Loucy (cell line): Measurements from ENCODE around the gene SH3GL1.
A peak's percentile ranks its signal among the peaks of the same experiment; 100 is the strongest.
"Not testable (repeated sequence)": the region's sequence is repeated elsewhere in the genome, so short reads cannot be mapped to it uniquely, and the experiment has no call there.

Experiments used
- H2AFZ ChIP-seq: fragments of 200-600 bp; sonication (generic); 2 replicates; pipeline ENCODE4 v1.6.0; 2016; ENCODE audit warnings: antibody characterized with exemption, mild to moderate bottlenecking, low read length, moderate library complexity
- H3F3A ChIP-seq: fragments of 200-600 bp; 2 replicates; pipeline ENCODE4 v1.6.0; 2016; ENCODE audit warnings: antibody characterized with exemption, low read depth, mild to moderate bottlenecking
- H3K27me3 ChIP-seq: fragments of 200-600 bp; sonication (generic); 2 replicates; pipeline ENCODE4 v1.6.1; 2014; ENCODE audit warnings: low read length, mild to moderate bottlenecking; ENCODE audit not compliant: insufficient read depth, poor library complexity, severe bottlenecking
- H3K36me3 ChIP-seq: fragments of 200-600 bp; sonication (generic); 2 replicates; pipeline ENCODE4 v1.6.1; 2016; ENCODE audit warnings: low read length; ENCODE audit not compliant: insufficient read depth
- H3K4me1 ChIP-seq: fragments of 200-600 bp; sonication (generic); 2 replicates; pipeline ENCODE4 v1.5.1; 2014; ENCODE audit warnings: low read length, mild to moderate bottlenecking; ENCODE audit not compliant: insufficient read depth, poor library complexity, severe bottlenecking
- H3K4me2 ChIP-seq: fragments of 200-600 bp; sonication (generic); 2 replicates; pipeline ENCODE4 v1.6.0; 2014; ENCODE audit warnings: antibody characterized with exemption, low read length, low read depth, mild to moderate bottlenecking; ENCODE audit not compliant: poor library complexity, severe bottlenecking
- H3K4me3 ChIP-seq: fragments of 200-600 bp; sonication (generic); 2 replicates; pipeline ENCODE4 v1.5.1; 2014; ENCODE audit warnings: low read length, mild to moderate bottlenecking, mixed read lengths; ENCODE audit not compliant: poor library complexity, severe bottlenecking
- H3K79me2 ChIP-seq: fragments of 200-600 bp; sonication (generic); 2 replicates; pipeline ENCODE4 v1.6.1; 2014; ENCODE audit warnings: low read length; ENCODE audit not compliant: insufficient read depth
- H3K9ac ChIP-seq: fragments of 200-600 bp; sonication (generic); 2 replicates; pipeline ENCODE4 v1.6.0; 2014; ENCODE audit warnings: mild to moderate bottlenecking, low read depth, low read length, moderate library complexity; ENCODE audit not compliant: poor library complexity, severe bottlenecking
- H3K9me2 ChIP-seq: fragments of 200-600 bp; sonication (generic); replicated peaks from 2 replicates; pipeline ENCODE4 v1.6.1; 2016; ENCODE audit warnings: low read depth, low read length, mixed read lengths
- H3K9me3 ChIP-seq: fragments of 200-600 bp; sonication (generic); 2 replicates; pipeline ENCODE4 v1.6.1; 2014; ENCODE audit warnings: mild to moderate bottlenecking, antibody characterized with exemption, low read length, low read depth; ENCODE audit not compliant: insufficient read depth
- H4K20me1 ChIP-seq: fragments of 200-600 bp; sonication (generic); 2 replicates; pipeline ENCODE4 v1.6.0; 2014; ENCODE audit warnings: antibody characterized with exemption, low read length, mild to moderate bottlenecking; ENCODE audit not compliant: insufficient read depth, poor library complexity, severe bottlenecking
- CTCF ChIP-seq: fragments of 200-600 bp; sonication (generic); conservative IDR thresholded peaks from 2 replicates; pipeline ENCODE4 v1.5.1; 2014; ENCODE audit warnings: mild to moderate bottlenecking, antibody characterized with exemption, low read length
- EZH2phosphoT487 ChIP-seq: fragments of 200-600 bp; IDR thresholded peaks from 2 replicates; pipeline ENCODE4 v1.6.1; 2018; ENCODE audit warnings: antibody characterized with exemption, mild to moderate bottlenecking, moderate library complexity, borderline replicate concordance

Gene SH3GL1

GRCh38 chr19:4337906-4338440 lies 62.4 kb downstream of the SH3GL1 start:
- Histone ChIP-seq H2AFZ (peak overlapping the region; percentile 32; the same call in 1 of the 2 replicates), H3K27me3 (no peaks in the 10 kb centered on the region), H3F3A (peaks cover 2% of the 10 kb centered on the region; the same call in 1 of the 2 replicates), H3K9me2 (no peaks in the 10 kb centered on the region), H3K4me1 (no peaks in the 10 kb centered on the region), H3K4me2 (no peak overlapping the region), H4K20me1 (no peaks in the 10 kb centered on the region), H3K79me2 (no peaks in the 10 kb centered on the region), H3K9ac (no peak overlapping the region), H3K9me3 (no peaks in the 10 kb centered on the region), H3K36me3 (no peaks in the 10 kb centered on the region), H3K4me3 (no peak overlapping the region)
- TF ChIP-seq EZH2phosphoT487 = no peak
- TF ChIP-seq CTCF = no peak

- Histone ChIP-seq H3K4me1 (no peaks in the 10 kb centered on the region), H4K20me1 (no peaks in the 10 kb centered on the region), H3K9me3 (no peaks in the 10 kb centered on the region), H3F3A (no peaks in the 10 kb centered on the region), H3K9ac (no peak overlapping the region), H3K4me2 (no peak overlapping the region), H3K36me3 (no peaks in the 10 kb centered on the region), H3K4me3 (no peak overlapping the region), H3K27me3 (no peaks in the 10 kb centered on the region), H3K9me2 (no peaks in the 10 kb centered on the region), H2AFZ (no peak overlapping the region), H3K79me2 (no peaks in the 10 kb centered on the region)
- TF ChIP-seq EZH2phosphoT487 = no peak
- no peak for TF ChIP-seq CTCF
Measured at GRCh38 chr19:4334929-4335570, 65.3 kb downstream of the SH3GL1 start.

GRCh38 chr19:4329858-4330257 lies 70.5 kb downstream of the SH3GL1 start:
- Histone ChIP-seq H3K4me2 (no peak overlapping the region), H3K4me3 (no peak overlapping the region), H3K9ac (no peak overlapping the region)

GRCh38 chr19:4328991-4329681 lies 71.2 kb downstream of the SH3GL1 start:
- H3F3A ChIP-seq, H3K36me3 ChIP-seq, H3K9me3 ChIP-seq, H2AFZ ChIP-seq, H3K9me2 ChIP-seq, H3K9ac ChIP-seq, H3K4me3 ChIP-seq, H4K20me1 ChIP-seq, H3K4me1 ChIP-seq, H3K27me3 ChIP-seq, H3K79me2 ChIP-seq, H3K4me2 ChIP-seq: not testable (repeated sequence)

More at GRCh38 chr19:4329858-4330257, 70.5 kb downstream of the SH3GL1 start:
- Histone ChIP-seq H3K4me1 (no peaks in the 10 kb centered on the region), H3K36me3 (no peaks in the 10 kb centered on the region), H2AFZ (no peak overlapping the region), H3K9me2 (no peaks in the 10 kb centered on the region), H3K27me3 (no peaks in the 10 kb centered on the region), H3K9me3 (no peaks in the 10 kb centered on the region), H3F3A (no peaks in the 10 kb centered on the region), H3K79me2 (no peaks in the 10 kb centered on the region), H4K20me1 (no peaks in the 10 kb centered on the region)
- TF ChIP-seq CTCF (no peak), EZH2phosphoT487 (no peak)
